ENCODE results near the gene MRPL1.
A peak's percentile ranks its signal among the peaks of the same experiment; 100 is the strongest.
"Not testable (repeated sequence)": the region's sequence is repeated elsewhere in the genome, so short reads cannot be mapped to it uniquely, and the experiment has no call there.

Gene MRPL1

DNA sequence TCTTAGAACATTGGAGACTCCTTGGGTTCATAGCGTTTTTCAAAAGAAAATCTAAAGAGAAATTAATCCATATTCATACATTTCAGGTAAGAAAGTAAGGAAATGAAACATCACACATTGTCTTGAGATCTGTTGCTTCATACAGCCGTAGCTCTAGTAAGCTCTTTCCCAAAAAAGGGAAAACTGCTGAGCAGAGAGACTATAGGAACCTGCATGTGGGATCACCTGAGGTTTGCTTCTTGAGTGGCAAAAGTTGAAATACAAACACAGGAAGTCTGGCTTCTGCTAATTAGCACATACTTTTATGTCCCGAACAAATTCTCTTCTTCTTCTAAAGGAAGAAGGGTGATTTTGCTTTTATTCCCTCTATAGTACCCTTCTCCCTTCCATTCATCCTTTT lies 57.7 kb downstream of the MRPL1 start:
- DNase-seq, result no peak

DNA sequence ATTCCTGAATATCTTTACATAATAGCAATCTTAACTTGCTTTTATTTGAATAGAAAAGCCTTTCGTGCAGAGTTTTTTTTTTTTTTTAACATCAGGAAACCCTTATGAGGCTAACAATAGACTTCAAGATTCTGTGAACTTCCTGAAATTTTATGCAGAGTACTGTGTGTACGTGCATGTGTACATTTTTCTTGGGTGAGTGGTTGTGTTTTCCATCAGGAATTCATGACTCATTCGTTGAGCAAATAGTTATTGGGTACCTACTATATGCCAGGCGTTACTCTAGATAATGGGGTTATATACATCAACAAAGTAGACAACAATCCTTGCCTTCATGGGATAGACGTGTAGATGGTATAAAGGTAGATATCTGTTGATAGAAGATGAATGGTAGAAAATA lies 59.1 kb downstream of the MRPL1 start:
- no peak for DNase-seq

DNA sequence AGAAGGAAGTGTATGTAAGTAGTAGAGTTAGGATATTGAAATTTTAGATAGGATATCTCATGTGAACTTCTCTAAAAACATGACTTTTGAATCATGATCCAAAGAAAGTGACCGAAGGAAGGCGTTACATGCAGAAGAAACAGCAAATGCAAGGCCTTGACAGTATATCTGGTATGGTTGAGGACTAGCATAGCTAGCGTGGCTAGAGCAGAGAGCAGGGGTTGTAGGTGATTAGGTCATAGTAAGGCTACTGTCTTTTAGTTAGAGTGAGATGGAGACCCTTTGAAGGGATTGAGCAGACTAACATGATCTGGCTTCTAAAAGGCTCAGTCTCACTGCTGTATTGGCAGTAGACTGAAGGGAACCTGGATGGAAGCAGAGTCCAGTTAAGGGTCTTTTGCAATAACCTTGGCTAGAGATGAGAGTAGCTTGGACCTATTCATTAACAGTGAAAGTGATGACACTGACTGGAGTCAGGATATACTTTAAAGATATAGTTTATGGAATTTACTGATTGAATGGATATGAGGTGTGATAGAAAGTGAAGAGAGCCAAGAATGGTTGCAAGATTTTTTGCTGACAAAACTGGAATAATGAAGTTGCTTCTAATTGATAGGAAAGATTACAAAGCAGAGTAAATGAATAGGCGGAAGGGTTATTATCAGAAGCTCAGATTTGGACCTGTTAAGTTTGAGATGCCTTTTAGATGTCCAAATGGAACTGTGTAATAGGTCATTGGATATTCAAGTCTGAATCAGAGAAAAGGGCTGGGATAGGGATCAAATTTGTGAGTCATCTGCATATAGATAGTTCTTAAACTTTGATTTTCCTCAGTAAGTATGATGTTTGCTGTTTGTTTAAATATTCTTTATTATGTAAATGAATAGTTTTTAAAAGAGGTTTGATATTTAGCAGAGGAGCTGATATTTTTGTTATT lies 59.8 kb downstream of the MRPL1 start:
- no peak for DNase-seq

DNA sequence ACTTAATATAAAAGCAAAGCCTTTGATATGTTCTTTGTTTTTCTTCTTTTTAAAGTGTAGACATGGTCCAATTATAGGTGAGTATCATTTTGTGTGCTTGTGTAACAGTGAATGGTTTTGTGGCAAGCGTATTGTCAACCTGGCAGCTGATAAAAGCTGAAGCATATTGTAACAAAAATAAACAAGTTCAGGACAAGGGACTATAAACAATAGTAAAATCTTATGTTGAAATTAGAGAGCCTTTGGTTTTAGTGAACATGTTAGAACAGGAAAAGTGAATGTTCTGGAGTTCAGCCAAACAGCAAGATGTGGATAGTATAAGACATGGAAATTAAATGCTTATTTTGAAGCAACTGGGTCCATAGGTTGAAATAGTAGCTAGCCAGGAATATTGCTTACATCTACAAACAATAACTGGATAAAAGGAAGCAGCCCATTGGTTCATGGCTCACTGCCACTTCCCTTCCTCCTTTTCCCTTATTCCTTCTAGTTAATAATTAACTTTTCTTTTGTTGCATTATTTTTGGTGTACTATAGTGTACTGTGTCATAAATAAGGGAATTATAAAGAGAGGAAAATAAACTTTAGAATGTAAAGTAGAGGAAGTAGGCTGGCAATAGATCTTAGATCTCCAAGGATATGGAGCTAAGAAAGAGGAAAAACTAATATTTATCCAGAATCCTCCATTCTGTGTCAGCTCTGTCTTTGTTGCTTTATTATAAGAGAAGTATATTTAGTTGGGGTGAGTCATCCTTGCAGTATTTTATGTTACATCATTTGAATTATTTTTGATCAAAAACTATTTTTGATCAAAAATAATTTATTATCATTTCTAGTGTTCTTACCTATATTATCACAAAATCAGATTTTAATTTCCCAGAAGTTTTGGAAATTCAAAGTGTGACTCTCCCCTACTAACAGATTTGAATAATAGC lies 65.6 kb downstream of the MRPL1 start:
- DNase-seq, result no peak

DNA sequence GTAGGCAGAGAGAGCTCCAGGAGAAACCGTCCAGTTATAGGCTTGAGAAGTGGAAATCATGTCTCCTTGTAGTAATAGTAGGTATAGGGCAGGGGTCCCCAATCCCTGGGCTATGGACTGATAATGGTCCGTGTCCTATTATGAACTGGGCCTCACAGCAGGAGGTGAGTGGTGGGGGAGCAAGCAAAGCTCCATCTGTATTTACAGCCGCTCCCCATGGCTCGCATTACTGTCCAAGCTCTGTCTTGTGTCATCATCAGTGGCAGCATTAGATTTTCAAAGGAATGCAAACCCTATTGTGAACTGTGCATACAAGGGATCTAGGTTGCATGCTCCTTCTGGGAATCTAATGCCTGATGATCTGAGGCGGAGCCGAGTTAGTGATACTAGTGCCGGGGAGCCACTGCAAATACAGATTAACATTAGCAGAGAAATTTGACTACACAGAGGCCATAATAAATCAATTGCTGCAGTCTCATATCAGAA lies 67.6 kb downstream of the MRPL1 start:
- no peak for DNase-seq

DNA sequence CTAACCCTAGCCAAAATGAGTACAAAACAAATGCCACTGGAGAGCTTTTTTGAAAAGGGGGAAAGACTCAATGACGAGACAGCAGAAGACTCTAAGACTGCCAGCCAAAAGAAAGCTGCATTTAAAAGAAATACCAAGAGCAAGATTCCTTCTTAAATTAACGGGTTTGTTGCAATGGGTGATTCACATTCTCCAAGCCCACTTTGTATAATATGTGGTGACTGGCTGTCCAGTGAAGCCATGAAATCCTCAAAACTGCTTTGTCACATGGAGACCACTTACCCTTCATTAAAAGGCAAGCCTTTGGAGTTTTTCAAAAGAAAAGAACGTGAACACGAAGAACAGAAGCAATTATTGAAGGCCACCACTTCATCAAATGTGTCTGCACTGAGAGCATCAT lies 68.2 kb downstream of the MRPL1 start:
- no peak for DNase-seq

DNA sequence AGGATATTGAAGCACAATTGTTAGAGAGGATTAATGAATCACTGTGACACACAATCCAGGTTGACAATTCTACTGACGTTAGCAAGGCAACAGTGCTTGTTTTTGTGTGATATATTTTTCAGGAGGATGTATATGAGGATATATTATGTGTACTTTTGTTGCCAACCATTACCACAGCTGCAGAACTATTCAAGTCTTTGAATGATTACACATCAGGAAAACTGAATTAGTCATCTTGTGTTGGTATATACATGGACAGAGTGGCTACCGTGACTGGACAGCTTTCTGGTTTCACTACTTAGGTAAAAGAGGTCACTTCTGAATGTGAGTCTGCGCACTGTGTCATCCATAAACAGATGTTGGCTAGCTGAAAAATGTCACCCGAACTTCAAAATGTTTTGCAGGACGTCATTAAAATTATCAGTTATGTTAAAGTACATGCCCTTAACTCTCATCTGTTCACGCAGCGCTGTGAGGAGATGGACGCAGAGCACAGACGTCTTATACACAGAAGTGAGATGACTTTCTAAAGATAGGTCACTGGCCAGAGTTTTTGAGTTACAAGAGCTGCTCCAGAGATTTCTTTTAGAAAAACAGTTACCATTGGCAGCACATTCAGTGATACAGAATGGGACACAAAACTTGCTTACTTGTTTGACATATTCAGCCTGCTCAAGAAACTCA lies 69.0 kb downstream of the MRPL1 start:
- no peak for DNase-seq

DNA sequence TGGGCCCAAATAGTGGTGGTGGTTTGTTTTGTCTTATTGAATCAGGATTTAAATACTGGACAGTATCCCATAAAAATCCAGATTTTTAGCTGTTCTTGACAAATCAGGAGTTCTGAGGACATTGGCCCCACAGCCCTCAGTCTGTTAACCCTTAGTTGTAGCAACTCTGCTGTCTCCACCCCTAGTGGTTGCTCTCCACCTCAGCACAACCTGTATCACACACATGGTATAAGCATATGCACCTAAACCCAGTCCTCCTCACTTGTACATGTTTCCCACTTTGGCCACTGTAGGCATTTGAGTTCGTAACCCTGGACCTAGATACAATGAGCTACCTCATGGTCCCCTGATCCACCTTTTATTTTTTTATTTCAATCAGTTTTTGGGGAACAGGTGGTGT lies 75.9 kb downstream of the MRPL1 start:
- DNase-seq, result no peak

DNA sequence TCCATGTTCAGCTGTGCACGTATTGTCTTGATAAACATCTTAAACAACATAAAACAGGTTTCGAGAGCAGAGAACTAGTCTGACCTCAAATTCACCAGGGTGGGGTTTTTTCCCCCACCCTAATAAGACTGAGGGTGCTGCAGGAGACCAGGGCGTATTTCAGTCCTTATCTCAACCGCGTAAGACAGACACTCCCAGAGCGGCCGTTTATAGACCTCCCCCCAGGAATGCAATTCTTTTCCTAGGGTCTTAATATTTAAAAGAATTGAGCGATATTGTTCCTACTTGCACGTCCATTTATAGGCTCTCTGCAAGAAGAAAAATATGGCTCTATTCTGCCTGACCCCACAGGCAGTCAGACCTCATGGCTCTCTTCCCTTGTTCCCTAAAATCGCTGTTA lies 83.3 kb downstream of the MRPL1 start:
- not testable (repeated sequence) for DNase-seq

DNA sequence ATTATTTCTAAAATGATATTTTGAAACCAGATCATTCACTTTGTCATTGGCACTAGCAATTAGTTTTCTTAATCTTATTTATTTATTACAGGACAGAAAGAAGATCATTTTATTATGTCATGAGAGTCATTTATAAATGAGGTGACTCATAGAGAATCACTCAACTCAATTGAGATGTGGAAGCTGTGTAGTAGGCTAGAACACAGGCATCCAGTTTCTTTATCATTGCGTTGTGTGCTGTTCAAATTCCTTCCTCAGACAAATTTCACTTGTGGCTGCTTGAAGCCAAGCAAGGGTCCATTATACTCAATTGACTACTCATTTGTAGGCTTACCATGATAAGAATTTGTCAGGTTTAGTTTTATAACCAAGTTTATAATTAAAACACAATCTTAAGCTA lies 87.6 kb downstream of the MRPL1 start:
- no peak for DNase-seq

DNA sequence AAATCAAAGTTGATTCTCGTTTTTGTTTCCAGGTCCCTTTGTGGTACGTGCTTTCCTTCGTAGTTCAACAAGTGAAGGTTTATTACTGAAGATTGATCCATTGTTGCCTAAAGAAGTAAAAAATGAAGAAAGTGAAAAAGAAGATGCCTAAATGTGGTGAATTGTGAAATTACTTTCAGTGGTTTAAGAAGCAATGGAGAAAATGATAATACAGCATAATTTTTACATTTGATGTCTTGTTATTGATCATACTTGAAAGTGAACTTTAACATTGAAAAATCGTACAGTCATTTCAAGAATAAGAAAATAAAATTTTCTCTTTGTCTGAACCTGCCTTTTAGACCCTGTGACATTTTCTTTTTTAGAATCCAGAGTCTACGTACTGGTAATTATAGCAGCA lies 89.8 kb downstream of the MRPL1 start:
- no peak for DNase-seq

DNA sequence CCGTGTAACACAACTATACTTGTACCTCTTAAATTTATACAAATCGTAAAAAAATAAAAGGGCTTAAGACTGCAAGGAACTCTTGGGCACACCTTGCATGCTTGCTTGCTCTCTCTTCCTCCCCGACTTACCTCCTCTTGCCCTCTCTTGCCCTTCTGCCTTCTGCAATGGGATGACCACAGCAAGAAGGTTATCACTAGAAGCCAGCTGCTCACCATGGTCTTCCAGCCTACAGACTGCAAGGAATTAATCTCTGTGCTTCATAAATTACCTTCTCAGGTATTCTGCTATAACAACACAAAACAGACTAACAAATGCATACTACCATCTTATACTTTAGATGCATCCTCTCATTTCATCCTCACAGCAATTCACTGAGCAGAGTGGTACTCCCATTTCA lies 92.1 kb downstream of the MRPL1 start:
- no peak for DNase-seq

DNA sequence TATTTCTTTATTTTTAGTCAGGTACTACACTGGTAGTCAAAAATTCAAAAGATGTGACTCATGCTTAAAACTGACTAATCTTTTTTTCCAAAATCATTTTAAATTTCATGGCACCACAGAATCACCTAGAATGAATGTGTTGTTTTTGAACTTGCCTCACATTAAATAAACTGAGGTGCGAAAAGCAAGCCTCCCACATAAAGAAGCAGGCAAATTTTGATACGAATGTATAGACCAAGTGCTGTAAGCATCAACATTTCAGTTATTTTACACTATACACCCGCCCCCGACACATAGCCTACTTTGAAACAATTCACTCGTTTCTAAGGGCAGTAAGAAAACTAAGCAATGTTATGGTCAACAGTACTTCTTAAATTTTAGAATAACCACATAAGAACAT lies 94.3 kb downstream of the MRPL1 start:
- no peak for DNase-seq

DNA sequence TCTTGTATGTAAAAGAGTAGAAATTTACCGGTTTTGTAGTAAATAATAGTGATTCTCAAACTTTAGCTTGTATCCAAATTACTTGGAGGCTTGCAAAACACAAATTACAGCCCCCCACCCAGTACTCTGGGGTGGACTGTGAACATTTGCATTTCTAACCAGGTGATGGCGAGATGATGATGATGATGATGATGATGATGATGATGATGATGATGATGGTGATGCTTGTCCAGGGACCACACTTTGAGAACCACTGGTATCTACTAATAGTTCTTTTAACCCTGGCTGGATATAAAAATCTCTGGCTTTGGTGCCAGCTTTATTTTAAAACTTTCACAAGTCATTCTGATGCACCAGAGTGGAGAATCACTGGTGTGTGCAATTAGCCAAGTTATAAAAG lies 96.3 kb downstream of the MRPL1 start:
- DNase-seq, result no peak

DNA sequence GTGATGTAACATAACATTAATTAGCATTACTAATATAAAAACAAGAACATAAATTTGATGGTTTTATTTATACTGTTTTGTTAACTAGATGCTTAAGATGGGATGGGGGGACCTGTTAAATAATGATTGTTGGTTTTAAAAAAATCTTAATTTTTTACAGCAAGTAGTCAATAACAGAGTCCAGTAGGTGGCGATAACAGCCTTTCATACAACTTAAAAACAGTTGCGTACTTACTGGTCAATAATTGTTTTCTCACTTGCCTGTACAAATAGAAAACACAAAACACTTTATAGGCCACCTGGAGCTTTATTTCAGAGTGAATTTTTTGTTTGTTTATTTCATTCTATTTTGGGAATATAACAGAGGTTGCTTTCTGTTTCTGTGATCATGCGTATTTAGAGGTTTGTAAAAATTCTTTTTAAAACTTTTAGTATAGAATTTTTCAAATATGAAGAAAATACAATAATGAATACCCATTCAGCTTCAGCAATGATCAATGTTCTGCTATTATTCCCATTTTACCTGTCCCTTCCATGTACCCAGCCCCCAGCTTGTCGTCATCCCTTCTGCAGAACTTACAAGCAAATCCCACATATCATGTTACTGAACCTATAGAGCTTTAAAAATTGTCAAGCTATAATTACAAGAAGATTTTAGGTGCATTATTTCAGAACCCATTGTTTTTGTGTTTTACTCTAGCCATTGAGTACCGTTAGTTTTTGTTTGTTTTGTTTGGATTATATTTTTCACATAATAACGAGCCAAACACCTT lies 97.1 kb downstream of the MRPL1 start:
- DNase-seq, result peak; percentile 70

DNA sequence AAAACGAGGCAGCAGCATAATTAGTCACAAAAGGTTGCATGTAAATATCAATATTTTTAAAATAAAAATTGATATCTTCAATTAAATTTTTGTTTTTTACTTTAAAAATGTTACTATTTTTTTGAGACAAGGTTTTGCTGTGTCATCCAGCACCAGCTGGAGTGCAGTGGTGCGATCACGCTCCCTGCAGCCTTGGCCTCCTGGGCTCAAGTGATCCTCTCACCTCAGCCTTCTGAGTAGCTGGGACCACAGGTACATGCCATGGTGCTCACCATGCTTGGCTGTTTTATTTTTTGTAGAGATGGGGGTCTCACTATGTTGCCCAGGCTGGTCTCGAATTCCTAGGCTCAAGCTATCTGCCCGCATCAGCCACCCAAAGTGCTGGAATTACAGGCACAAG lies 97.7 kb downstream of the MRPL1 start:
- no peak for DNase-seq

DNA sequence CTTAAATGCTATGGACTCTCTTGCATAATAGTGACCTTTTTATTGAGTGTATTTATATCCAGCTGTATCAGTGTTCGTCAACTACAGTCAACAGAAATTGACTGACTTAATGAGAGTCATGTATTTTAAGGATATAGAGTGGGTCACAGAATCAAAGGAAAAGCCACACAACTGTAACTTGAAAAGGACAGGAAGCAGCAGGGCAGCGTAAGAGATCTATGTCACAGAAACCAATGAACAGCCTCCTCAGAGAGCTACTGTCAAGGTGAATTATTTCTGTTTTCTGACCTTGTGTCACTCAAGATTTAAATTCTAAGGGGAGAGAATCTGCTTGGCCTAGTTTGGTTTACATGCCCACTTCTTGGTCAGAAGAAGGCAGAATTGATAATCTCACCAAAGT lies 100.4 kb downstream of the MRPL1 start:
- no peak for DNase-seq

DNA sequence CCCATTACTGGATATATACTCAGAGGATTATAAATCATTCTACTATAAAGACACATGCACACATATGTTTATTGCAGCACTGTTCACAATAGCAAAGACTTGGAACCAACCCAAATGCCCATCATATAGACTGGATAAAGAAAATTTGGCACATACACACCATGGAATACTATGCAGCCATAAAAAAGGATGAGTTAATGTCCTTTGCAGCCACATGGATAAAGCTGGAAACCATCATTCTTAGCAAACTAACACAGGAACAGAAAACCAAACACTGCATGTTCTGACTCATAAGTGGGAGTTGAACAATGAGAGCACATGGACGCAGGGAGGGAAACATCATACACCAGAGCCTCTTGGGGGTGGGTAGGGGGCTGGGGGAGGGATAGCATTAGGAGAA lies 111.0 kb downstream of the MRPL1 start:
- DNase-seq, result not testable (repeated sequence)

DNA sequence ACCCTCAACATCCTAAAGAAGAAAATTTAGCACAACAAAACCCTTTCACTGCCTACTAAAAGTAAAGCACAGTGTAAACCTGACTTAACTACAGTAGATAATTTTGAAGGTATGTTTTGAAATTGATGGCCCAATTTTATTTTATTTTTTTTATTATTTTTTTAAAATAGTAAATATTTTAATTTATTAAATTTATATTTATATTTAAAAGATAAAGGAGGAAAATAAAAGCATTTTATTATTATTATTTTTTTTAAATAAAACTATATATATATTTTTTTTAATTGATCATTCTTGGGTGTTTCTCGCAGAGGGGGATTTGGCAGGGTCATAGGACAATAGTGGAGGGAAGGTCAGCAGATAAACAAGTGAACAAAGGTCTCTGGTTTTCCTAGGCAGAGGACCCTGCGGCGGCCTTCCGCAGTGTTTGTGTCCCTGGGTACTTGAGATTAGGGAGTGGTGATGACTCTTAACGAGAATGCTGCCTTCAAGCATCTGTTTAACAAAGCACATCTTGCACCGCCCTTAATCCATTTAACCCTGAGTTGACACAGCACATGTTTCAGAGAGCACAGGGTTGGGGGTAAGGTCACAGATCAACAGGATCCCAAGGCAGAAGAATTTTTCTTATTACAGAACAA lies 120.4 kb downstream of the MRPL1 start:
- not testable (repeated sequence) for DNase-seq

DNA sequence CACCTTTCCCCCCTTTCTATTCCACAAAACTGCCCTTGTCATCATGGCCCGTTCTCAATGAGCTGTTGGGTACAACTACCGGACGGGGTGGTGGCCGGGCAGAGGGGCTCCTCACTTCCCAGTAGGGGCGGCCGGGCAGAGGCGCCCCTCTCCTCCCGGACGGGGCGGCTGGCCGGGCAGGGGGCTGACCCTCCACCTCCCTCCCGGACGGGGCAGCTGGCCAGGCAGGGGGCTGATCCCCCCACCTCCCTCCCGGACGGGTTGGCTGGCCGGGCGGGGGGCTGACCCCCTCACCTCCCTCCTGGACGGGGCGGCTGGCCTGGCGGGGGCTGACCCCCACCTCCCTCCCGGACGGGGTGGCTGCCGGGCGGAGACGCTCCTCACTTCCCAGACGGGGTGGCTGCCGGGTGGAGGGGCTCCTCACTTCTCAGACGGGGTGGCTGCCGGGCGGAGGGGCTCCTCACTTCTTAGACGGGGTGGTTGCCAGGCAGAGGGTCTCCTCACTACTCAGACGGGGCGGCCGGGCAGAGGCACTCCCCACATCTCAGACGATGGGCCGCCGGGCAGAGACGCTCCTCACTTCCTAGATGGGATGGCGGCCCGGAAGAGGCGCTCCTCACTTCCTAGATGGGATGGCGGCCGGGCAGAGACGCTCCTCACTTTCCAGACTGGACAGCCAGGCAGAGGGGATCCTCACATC lies 121.1 kb downstream of the MRPL1 start:
- DNase-seq, result not testable (repeated sequence)

DNA sequence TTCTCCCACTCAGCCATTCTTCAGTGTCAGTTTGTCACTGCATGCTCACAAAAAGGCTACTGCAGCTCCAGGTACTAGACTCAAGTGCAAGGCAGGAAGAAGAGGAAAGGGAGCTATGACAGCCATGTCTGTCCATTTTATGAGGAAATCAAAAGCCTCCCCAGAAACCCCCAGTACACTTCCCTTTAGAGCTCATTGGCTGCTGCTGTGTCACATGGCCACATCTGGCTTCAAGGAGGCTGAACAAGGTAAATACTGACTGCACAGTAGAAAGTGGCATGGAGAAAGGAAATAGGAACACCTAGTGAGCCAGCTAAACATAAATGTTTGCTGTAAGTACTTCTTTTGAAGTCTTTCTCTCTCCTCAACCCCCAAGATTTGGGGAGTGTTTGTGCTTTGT lies 127.3 kb downstream of the MRPL1 start:
- DNase-seq, result no peak

All from hematopoietic multipotent progenitor cell treated with erythropoietin and hydrocortisone succinate and interleukin-3 and kit ligand, for 8 days (in vitro differentiated cells).